AG04450 (cell line): ENCODE results near the gene ZNF132. TPM values are rescaled to one million over a fixed set of nuclear protein-coding genes. Genes with fewer than 3 reads are reported as not detected.
"Not testable (repeated sequence)": the region's sequence is repeated elsewhere in the genome, so short reads cannot be mapped to it uniquely, and the experiment has no call there.

Experiments used
- CTCF ChIA-PET: fragments of 300-600, 350-600 bp; formaldehyde crosslinking; extraction: SDS; loops from one replicate; lab custom pipeline; 2022; ENCODE audit warnings: antibody characterized with exemption, inconsistent platforms; lab: Charles Lee
- POLR2A ChIA-PET: fragments of 350-600 bp; formaldehyde crosslinking; extraction: SDS; loops from one replicate; lab custom pipeline; 2021; ENCODE audit warnings: antibody characterized with exemption, inconsistent platforms; lab: Yijun Ruan, JAX
- DNase-seq: peaks from one replicate; pipeline ENCODE4 v3.0.0-alpha.2; 2011; ENCODE audit warnings: low read depth, low spot score
- H3K27ac ChIP-seq: one replicate; pipeline ENCODE4 v1.5.1; 2012; ENCODE audit warnings: low read depth, low read length, control low read depth
- H3K27me3 ChIP-seq: one replicate; pipeline ENCODE4 v1.6.0; 2012; ENCODE audit warnings: low read length; ENCODE audit not compliant: control insufficient read depth, insufficient read depth
- H3K4me3 ChIP-seq: 2 replicates; pipeline ENCODE4 v1.5.1; 2011; ENCODE audit warnings: mild to moderate bottlenecking, low read depth, low read length, control low read depth
- H3K9me3 ChIP-seq: 2 replicates; pipeline ENCODE4 v1.5.1; 2012; ENCODE audit warnings: low read length; ENCODE audit not compliant: control insufficient read depth, insufficient read depth
- polyA plus RNA-seq: library from polyadenylated mRNA; depleted of rRNA; stranded (reverse); fragments of >200 nt; gene quantifications from 2 replicates; pipeline ENCODE4 v1.2.3, GENCODE V29; 2011
- TF ChIP-seq, protein P1 (sequence below): IDR thresholded peaks from 2 replicates; pipeline ENCODE4 v1.5.1; 2011; ENCODE audit warnings: low read depth, low read length, control low read depth, inconsistent platforms

Gene ZNF132
- polyA plus RNA-seq, 1 experiment: 4.6 TPM

DNA sequence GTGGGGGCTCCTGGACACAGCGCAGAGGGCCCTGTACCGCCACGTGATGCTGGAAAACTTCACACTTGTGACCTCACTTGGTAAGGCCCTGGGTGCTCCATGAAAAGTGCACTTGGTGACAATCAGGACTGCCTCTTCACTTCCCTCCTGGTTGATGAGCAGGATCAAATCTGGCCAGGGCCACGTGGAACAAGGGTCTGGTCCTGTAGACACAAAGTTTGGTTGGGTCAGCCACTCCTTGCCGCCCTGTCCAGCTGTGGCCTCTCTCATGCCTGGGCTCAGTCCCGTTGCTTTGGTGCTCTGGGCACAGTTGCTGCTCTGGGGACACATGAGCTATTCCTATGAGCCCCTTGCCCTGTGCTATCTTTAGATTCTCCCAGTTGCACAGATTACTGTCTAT is 13.8 kb upstream of the ZNF132 start:
- DNase-seq: no peak
- H3K9me3 ChIP-seq: peaks cover 9% of the 10 kb centered on the region; the same call in 1 of the 2 replicates
- H3K27ac ChIP-seq: no peak overlapping the region
- ChIA-PET CTCF (no interaction called here), POLR2A (no interaction called here)
- no peak overlapping the region for H3K4me3 ChIP-seq
- no peaks in the 10 kb centered on the region for H3K27me3 ChIP-seq
- TF ChIP-seq, protein P1, sequence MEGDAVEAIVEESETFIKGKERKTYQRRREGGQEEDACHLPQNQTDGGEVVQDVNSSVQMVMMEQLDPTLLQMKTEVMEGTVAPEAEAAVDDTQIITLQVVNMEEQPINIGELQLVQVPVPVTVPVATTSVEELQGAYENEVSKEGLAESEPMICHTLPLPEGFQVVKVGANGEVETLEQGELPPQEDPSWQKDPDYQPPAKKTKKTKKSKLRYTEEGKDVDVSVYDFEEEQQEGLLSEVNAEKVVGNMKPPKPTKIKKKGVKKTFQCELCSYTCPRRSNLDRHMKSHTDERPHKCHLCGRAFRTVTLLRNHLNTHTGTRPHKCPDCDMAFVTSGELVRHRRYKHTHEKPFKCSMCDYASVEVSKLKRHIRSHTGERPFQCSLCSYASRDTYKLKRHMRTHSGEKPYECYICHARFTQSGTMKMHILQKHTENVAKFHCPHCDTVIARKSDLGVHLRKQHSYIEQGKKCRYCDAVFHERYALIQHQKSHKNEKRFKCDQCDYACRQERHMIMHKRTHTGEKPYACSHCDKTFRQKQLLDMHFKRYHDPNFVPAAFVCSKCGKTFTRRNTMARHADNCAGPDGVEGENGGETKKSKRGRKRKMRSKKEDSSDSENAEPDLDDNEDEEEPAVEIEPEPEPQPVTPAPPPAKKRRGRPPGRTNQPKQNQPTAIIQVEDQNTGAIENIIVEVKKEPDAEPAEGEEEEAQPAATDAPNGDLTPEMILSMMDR: no peak

DNA sequence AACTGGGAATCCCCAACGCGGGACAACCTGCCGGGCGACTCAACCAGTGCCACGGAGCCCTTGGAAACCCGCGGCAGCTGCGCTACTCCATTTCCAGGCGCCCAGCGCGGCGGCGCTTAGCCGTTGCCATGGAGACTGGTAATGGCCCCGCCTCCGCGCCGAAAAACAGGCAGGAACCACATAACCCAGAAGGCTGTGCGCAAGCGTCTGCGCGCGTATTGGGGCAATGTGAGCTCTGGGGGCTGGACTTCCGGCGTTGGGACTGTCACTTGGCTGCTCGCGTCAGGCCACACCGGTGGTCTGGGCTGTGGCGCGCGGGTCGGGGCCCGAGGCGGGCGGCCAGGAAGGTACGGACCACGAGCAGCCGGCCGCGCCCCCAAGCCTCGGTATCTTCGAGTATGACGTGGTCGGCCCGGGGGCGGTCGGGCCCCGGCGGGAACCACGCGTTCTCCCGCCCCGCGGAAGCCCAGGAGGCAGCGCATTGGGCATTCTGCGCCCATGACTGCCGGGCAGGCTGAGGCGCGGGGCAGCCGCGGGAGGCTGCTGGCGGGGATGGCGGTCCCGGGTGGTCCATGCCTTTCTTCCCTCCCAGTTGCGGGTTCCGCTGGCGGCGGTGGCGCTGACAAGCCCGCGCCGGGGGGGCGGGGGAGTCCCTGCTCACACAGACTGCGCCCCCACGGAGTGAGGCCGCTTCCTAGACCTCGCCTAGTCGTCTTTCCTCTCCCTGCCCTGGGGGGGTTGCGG is 11.6 kb upstream of the ZNF132 start, which contains the start of gene ZNF324B:
Gene ZNF324B, plus strand, starts transcription at position 265 of the 744 bp plus-strand sequence. CDS start 2,080 bp downstream, outside the sequence.
- POLR2A ChIA-PET: interaction anchor here (0.5 to 1.2 kb wide), 6 partner anchors 9 to 281 kb away, joined by 3 to 7 read pairs (median 4); partner anchors contain the start of genes TRIM28, ZBTB45, ZNF132 and ZNF584
- TF ChIP-seq, protein P1: no peak
- CTCF ChIA-PET: interaction anchor here (1.1 kb wide), 1 partner anchor 9 kb away, joined by 3 read pairs; no protein-coding TSS in a partner anchor

DNA sequence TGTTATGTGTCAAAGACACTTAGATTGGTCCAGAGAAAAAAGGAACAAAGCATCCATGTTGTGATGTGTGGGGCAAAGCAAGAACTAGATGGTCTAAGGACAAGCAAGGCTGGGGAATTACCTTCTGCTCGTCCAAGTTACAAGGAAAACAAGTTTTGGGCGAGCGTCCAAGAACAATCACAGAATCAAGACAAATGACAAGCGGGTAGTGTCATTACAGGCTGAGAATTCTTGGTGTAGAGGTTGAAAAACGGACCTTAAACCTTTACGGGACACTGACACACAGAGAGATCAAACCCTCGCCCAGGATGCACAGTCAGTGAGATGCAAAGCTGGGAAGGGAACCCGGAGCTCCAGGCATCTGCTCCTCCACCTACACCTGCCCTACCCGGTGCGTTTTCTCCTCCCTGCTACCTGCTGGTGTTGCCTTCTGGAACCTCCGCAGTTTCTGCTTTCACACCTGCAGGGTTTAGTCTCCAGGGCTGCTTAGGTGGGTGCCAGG is 11.0 kb upstream of the ZNF132 start:
- POLR2A ChIA-PET: interaction anchor here (0.5 to 1.2 kb wide), 5 partner anchors 10 to 93 kb away, joined by 3 to 7 read pairs (median 4); partner anchors contain the start of genes TRIM28, ZBTB45, ZNF132 and ZNF584

More for the DNA sequence above, 11.6 kb upstream of the ZNF132 start, which contains the start of gene ZNF324B:
- H3K4me3 ChIP-seq: peak within 1 kb of the TSS; percentile 69
- DNase-seq: peak; percentile 78
- no peak within 1 kb of the TSS for H3K27ac ChIP-seq
- peaks cover 2% of the 10 kb centered on the region for H3K27me3 ChIP-seq
- H3K9me3 ChIP-seq: peaks cover 9% of the 10 kb centered on the region; the same call in 1 of the 2 replicates

DNA sequence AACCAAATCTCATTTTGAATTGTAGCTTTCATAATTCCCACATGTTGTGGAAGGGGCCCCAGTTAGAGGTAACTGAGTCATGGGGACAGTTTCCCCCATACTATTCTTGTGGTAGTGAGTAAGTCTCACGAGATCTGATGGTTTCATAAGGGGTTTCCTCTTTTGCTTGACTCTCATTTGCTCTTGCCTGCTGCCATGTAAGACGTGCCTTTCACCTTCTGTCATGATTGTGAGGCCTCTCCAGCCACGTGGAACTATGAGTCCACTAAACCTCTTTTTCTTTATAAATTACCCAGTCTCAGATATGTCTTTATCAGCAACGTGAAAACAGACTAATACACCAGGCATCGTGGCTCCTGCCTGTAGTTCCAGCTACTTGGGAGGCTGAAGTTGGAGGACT is 10.0 kb upstream of the ZNF132 start:
- H3K27ac ChIP-seq, DNase-seq, H3K9me3 ChIP-seq, H3K4me3 ChIP-seq, H3K27me3 ChIP-seq, POLR2A ChIA-PET, CTCF ChIA-PET: not testable (repeated sequence)

More for the DNA sequence above, 11.0 kb upstream of the ZNF132 start:
- no peak for DNase-seq
- no peak overlapping the region for H3K27ac ChIP-seq
- peak overlapping the region; percentile 69 for H3K4me3 ChIP-seq
- TF ChIP-seq, protein P1: no peak
- CTCF ChIA-PET: interaction anchor here (1.1 kb wide), 1 partner anchor 10 kb away, joined by 3 read pairs; no protein-coding TSS in a partner anchor
- H3K27me3 ChIP-seq: peaks cover 2% of the 10 kb centered on the region
- H3K9me3 ChIP-seq: peaks cover 9% of the 10 kb centered on the region; the same call in 1 of the 2 replicates

DNA sequence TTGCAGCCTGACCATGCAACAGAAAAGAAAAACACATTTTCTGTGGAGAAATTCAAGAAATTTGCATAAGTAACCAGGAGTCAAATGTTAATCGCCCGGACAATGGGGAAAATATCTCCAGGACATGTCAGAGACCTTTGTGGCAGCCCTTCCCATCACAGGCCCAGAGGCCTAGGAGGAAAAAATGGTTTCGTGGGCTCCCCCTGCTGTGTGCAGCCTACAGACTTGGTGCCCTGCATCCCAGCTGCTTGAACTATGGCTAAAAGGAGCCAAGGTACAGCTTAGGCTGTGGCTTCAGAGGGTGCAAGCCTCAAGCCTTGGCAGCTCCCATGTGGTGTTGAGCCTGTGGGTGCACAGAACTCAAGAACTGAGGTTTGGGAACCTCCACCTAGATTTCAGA is 8.9 kb upstream of the ZNF132 start:
- CTCF ChIA-PET, H3K27ac ChIP-seq, POLR2A ChIA-PET, H3K4me3 ChIP-seq, DNase-seq, H3K27me3 ChIP-seq, H3K9me3 ChIP-seq: not testable (repeated sequence)

DNA sequence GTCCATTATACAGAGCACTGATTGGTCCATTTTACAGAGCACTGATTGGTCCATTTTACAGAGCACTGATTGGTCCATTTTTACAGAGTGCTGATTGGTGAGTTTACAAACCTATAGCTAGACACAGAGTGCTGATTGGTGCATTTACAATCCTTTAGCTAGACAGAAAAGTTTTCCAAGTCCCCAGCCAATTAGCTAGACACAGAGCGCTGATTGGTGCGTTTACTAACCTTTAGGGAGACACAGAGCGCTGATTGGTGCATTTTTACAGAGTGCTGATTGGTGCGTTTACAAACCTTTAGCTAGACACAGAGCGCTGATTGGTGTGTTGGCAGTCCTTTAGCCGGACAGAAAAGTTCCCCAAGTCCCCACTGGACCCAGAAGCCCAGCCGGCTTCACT is 3.0 kb upstream of the ZNF132 start:
- peaks cover 41% of the 10 kb centered on the region for H3K9me3 ChIP-seq
- H3K27me3 ChIP-seq, H3K4me3 ChIP-seq, H3K27ac ChIP-seq, DNase-seq, CTCF ChIA-PET: not testable (repeated sequence)
- POLR2A ChIA-PET: interaction anchor here (0.7 kb wide), 1 partner anchor 34 kb away, joined by 3 read pairs; the partner anchor contains the start of gene ZNF584
